ENCODE measurements around the gene NLRP12.
"Not testable (repeated sequence)": the region's sequence is repeated elsewhere in the genome, so short reads cannot be mapped to it uniquely, and the experiment has no call there.

NLRP12 gene

DNA sequence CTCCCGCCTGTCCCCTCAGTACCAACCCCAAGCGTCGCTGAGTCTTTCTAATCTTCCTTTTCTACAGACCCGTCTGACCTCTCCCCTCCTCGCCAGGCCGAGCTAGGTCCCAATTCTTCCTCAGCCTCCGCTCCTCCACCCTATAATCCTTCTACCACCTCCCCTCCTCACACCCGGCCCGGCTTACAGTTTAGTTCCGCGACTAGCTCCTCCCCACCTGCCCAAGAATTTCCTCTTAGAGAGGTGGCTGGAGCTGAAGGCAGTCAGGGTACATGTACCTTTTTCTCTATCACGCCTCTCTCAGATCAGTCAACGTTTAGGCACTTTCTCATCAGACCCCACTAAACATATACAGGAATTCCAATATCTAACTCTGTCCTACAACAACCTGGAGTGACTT is 8.7 kb upstream of the NLRP12 start:
- DNase-seq (ENCODE audit: low read depth in 2 of 2), result not testable (repeated sequence)

DNA sequence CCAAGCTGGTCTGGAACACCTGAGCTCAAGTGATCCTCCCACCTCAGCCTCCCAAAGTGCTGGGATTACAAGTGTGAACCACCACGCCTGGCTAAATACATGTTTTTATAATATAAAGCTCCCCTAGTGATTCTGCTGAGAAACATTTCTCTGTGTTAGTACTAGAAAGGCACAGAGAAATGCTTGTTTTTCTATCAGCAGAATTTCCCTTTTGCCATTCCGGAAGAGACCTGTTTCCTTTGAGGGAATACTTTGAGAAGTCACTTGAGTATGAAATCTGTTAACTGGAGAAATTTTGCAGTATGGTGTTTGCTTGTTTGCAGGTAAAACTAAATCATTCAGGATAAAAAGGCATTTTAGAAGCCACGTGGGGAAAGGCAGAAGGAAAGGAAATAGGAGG is 4.4 kb upstream of the NLRP12 start:
- DNase-seq (ENCODE audit: low read depth in 2 of 2), result no peak

DNA sequence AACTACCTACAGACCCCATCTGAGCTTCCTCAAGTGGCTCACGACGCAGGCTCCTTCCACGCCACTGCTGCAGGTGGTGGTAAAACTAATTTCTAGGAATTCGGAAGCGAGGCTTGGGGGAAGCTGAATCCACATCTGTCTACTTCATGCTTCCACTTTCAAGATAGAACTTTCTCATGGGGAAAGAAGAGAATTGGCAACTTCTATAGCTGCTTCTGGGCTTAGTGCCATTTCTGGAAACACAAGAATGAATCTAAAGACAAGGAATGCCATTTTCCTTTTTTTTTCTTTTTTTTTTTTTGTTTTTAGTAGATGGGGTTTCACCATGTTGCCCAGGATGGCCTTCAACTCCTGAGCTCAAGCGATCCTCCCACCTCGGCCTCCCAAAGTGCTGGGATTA is 2.8 kb upstream of the NLRP12 start:
- DNase-seq (ENCODE audit: low read depth in 2 of 2), result no peak

DNA sequence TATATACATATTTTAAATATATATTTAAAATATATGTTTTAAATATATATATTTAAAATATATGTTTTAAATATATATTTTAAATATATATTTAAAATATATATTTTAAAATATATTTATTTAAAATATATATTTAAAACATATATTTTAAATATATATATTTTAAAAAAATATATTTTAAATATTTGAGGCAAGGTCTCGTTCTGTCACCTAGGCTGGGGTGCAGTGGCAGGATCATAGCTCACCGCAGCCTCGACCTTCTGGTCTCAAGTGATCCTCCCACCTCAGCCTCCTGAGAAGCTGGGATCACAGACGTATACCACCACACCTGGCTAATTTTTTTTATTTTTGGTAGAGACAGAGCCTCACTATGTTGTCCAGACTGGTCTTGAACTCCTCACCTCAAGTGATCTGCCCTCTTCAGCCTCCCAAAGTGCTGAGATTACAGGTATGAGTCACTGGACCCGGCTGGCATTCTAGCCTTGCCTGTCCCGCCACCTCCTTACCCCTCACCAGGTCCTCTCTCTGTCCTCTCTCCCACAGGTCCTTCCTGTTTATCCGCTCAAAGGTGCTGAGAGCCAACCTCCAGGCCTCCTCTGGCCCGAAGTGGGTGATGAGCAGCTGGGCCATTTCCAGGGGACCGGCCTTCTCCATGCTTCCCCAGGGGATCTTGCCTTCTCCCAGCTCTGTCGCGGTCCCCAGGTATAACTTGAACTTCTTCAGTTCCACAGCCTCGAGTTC is 564 bp downstream of the NLRP12 start:
- DNase-seq (ENCODE audit: low read depth in 2 of 2), result no peak

DNA sequence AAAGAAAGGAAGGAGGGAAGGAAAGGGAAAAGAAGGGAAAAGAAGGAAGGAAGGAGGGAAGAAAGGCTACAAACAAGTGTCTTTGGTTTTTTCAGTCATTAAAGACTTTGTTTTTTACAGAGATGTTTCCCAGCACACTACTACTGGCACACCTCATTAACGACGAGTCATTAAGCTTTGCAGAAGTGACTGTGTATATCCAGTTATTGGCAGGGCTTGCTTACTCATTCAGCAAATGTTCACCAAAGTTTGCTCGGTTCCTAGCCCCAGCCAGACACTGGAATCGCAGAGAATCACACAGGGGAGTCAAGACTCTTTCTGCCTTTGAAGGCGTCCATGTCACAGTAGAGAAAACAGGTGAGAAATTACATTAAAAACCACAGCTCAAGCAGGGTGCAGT is 4.3 kb downstream of the NLRP12 start:
- no peak for DNase-seq (ENCODE audit: low read depth in 2 of 2)

DNA sequence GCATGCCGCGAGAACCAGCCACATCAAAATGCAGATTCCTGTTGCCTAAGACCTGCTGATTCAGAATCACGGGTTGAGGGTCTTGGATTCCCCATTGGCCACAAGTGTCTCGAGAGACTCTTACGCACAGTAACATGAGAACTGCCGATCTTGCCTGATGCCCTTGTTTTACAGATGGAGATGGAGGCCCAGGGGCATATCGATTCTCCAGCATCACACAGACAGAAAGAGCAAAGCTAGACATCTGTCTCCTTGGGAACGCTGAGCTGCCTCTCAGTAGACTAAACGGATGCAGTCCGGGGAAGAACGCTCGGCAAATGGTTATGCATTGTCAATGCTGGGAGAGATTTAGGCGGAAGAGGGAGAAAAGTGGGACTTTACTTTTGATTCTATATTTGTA is 5.4 kb downstream of the NLRP12 start:
- DNase-seq (ENCODE audit: low read depth in 2 of 2), result no peak

DNA sequence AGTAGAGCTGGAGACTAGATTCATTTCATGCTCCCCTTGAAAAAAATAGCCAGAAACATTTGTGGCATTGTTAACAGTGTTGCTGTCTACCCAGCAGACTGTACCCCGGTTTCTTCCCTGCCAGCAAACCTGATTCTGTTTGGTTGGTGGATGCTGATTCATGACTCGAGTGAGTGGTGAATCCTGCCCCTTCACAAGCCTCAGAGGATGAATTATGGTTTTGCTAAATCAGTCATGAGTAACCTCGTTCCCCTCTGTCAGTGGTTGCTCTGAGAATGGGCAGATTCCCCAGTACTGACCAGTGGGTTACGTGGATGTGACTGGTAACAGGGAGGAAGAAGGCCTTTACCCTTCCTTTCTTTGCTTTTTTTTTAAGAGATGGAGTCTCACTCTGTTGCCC is 10.1 kb downstream of the NLRP12 start:
- no peak for DNase-seq (ENCODE audit: low read depth in 2 of 2)

DNA sequence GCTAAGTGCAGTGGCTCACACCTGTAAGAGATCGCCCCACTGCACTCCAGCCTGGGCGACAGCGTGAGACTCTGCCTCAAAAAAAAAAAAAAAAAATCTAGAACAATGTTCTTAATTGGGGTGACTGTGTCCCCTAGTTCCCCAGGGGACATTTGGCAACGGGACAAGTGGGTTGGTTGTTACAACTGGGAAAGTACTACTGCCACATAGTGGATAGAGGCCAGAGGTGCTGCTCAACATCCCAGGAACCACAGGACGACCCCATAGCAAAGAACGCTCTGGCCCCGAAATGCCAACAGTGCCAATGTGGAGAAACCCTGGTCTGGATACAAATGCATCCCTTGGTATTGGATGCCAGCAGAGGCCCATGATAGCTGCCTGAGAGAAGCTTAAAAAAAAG is 11.8 kb downstream of the NLRP12 start:
- no peak for DNase-seq (ENCODE audit: low read depth in 2 of 2)

DNA sequence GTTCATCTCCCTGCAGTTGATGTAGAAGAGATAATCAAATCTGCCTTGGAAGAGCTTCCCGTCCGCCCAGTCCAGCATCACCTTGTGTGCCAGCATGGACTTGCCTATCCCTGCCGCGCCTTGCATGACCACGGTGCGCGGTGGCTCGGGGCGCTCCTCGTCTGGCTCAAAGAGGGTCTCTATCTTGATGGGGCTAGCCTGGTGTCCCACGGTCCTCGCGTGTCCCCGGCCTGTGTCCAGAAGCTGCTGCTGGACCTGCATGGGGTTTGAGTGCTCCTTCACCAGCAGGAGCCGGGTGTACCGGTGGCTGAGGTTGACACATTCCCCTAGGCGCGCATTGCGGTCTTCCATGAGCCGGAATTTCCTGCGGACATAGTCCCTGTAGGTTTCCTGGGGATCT is 13.2 kb downstream of the NLRP12 start:
- DNase-seq (ENCODE audit: low read depth in 2 of 2), result no peak

DNA sequence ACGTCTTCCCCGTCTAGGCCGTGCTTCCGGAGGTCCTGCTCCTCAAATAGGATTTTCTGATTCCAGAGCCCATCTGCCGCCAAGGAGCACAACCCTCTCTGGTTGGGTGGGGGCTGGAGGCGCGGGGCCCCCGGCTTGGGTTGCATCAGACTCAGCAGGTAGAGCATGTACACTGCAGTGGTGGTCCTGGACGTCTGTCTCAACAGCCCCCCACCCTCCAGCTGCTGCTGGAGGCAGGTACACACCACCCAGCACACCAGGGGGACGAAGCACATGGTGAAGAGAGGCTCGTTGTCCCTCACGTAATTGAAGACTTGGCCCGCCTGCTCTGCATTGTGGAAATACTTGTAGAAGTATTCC is 13.9 kb downstream of the NLRP12 start:
- DNase-seq (ENCODE audit: low read depth in 2 of 2), result no peak

DNA sequence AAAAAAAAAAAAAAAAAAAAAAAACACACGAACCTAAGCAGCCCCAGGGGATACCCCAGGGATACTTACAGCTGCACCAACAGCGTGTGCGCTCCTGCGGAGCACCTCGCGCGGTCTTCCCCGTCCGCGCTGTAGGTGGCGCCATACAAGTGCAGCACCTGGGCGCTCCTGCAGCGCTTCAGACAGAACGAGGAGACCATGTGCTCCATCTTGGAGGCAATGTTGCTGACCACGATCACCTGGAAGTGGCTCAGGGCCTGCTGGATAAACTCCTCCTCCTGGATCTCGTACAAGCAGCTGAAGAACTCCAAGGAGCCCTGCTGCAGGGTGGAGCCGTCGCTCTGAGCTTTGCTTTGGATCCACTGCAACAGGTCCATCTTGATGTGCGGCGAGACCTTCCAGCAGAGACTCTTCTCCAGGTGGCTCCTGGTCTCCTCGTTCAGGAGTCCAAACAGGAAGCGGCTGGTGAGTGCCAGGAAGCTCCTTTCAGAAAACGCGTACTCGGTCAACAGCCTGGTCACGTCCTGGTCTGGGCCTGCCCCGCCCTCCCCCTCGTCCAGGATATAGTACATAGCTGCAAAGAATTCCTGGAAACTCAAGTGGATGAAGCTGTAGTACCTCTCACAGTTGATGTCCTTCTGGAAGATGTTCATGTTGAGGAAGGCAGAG is 14.5 kb downstream of the NLRP12 start:
- DNase-seq (ENCODE audit: low read depth in 2 of 2), result peak; percentile 3 to 5

DNA sequence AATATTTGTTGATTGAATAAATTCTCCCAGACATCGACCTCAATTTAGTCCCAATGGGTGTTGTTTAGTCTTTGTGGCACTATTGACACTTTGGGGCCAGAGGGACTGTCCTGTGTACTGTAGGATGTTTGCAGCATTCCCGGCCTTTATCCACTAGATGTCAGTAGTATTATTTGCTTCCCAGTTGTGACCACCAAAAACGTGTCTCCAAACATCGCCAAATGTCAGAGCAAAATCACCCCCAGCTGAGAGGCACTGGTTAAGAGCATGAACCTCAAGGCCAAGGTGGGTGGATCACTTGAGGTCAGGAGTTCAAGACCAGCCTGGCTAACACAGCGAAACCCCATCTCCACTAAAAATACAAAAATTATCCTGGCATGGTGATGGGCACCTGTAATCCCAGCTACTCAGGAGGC is 15.4 kb downstream of the NLRP12 start:
- DNase-seq (ENCODE audit: low read depth in 2 of 2), result no peak

DNA sequence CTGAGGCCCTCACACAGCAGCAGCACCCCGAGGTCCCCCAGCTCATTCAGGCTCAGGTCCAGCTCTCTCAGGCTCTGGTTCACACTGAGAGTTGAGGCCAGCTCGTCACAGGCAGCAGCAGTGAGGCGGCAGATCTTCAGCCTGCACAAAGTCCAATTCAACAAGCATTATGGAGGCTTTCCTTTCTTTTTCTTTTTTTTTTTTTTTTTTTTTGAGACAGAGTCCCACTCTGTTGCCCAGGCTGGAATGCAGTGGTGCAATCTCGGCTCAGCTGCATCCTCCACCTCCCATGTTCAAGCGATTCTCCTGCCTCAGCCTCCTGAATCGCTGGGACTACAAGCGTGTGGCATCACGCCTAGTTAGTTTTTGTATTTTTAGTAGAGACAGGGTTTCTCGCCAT is 22.9 kb downstream of the NLRP12 start:
- no peak for DNase-seq (ENCODE audit: low read depth in 2 of 2)

DNA sequence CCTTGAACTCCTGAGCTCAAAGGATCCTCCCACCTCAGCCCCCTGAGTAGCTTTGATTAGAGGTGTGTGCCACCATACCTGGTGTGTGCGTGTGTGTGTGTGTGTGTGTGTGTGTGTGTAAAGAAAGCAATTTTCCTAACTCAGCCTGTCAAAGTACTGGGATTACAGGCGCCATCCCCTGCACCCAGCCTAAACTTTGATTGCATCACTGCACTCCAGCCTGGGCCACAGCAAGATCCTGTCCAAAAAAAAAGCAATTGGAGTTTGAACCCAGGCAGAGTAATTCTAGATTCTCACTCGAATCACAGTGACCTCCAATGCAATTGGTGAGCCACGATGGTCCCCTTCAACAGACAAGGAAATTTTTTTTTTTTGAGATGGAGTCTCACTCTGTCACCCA is 29.1 kb downstream of the NLRP12 start:
- no peak for DNase-seq (ENCODE audit: low read depth in 2 of 2)

DNA sequence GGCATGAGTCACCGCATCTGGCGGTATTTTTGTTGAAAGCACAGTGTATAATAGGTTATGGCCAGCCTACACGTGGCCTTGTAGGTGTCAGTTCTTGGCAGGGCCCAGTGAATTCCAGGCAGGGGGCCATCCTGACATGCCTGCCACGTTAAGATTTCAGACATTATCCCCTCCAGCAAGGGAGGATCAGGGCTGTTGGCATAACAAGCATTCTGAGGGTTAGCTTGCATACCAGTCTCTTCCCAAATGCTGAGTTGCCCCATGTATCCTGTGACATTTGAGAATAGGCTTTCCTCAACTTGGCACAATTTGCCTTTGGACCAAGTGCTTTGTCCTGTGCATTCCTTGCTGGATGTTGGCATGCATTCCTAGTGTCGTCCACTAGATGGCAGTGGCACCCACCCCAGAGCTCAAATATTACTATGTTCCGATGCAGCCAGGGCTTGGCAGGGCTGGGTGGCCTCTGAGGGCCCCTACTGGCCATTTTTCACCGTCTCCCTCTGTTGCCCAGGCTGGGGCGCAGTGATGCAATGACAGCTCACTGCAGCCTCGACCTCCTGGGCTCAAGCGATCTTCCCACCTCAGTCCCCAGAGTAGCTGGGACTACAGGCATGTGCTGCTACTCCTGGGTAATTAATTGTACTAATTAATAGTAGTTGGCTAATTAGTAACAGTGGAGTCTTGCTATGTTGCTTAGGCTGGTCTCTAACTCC is 31.2 kb downstream of the NLRP12 start:
- peak; percentile 69 to 70 for DNase-seq (ENCODE audit: low read depth in 2 of 2)

DNA sequence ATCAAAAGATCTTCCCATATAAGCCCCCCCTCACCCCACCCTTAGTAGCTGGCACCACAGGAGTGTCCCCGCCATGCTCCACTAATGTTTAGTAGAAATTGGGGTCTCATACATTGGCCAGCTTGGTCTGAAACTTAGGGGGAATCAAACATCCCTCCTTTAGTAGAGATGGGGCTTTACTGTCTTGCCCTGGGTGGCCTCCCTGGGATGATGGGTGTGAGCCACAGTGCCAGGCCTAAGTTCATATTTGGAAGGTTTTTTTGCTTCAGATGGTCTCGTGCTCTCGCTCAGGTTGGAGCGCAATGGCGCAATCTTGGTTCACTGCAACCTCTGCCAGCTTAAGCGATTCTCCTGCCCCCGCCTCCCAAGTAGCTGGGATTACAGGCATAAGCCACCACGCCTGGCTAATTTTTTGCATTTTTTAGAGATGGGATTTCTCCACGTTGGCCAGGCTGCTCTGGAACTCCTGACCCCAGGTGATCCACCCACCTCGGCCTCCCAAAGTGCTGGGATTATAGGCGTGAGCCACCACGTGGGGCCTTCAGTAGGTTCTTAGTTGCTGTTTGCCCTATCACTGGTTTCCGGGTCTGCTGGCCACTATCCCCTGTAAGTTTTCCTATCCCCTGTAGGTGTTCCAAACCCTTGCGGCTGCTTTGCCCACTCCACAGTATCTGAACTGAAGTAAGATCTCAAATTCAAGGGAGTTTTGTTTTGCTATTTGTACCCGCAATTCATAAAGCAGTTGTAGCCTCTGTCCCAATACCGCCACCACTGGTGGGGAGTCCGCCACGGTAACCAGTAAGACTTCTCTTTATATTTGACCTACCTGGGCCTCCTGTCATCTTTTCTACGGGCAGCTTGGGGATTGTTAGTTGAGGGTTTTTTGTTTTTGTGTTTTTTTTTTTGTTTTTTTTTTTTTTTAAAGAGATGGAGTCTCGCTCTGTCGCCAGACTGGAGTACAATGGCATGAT is 34.1 kb downstream of the NLRP12 start:
- DNase-seq (ENCODE audit: low read depth in 2 of 2), result no peak

DNA sequence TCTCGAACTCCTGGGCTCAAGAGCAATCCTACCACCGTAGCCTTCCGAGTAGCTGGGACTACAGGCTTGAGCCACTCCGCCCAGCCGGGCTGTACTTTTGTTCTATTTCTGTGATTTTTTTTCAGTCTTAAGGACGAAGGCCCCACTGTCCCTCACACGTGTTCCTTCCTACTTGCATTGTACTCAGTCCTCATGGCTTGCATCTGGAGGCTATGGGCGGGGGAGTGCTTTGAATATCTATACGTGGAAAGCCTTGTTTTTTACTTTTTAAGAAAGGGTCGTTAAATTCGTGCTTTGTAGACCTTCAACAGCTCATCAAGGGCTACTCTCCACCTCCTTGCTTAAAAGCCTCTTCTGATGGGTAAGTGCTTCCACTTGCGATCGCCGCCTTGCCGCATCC is 36.8 kb downstream of the NLRP12 start:
- no peak for DNase-seq (ENCODE audit: low read depth in 2 of 2)

DNA sequence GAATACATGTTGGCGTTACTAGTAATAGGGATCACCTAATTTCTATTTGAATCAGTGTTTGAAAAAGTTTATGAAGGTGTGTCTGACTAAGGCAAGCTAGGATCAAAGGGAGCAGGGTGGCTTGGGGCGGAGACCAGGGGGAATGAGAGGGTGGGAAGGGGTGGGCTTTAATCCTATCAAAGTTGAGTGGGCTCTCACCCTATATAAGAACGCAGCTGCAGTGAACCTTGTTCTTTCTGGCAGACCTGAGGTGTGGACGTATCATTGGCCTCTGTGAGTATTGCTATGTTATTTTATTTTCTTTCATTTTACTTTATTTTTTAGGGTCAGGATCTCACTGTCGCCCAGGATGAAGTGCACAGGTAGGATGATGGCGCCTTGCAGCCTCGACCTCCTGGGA is 37.4 kb downstream of the NLRP12 start:
- no peak for DNase-seq (ENCODE audit: low read depth in 2 of 2)

DNA sequence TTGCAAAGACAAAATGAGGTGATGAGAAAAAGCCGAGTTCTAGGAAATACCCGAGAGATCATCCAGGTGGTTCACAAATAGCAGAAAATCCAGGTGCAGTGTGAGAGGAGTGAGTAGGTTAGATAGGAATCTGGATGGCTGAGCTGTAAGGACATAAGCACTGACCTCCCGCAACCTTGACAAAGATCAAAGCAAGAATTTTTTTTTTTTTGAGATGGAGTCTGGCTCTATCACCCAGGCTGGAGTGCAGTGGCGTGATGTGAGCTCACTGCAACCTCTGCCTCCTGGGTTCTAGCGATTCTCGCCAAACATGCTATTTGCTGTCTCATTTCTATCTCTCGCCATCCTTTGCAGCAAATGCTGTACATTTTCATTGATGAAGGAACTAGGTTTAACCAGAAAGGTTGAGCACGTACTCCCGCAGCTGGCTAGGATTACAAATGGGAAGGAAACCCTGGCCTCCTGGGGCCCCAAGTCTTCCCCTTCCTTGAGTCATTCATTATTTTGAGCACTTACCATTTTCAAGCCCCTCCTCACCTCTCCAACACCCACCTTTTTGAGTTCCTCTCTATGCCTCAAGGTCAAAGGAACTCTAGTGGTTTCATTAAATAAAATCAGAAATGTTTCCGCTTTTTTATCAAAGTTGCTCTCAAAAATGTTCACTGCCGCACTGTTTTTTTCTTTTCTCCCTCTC is 38.8 kb downstream of the NLRP12 start:
- no peak for DNase-seq (ENCODE audit: low read depth in 2 of 2)

DNA sequence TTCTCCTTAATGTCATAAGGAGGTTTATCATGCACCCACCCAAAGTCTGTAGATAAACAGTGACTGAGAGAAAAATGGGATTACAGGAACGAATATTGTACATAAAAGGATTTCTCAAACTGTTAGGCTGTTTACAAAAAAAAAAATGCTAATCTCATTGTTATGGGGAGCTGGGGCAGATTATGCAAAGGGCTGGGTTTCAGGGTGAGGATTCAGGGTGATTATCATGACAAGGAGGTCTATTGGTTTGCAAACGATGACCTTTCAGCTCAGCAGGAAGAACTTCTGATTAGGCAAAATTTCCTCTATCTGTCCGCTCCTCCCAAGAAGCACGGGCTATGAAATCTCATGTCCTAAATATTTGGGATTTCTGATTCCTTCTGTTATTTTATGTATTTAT is 41.4 kb downstream of the NLRP12 start:
- DNase-seq (ENCODE audit: low read depth in 2 of 2), result no peak

DNA sequence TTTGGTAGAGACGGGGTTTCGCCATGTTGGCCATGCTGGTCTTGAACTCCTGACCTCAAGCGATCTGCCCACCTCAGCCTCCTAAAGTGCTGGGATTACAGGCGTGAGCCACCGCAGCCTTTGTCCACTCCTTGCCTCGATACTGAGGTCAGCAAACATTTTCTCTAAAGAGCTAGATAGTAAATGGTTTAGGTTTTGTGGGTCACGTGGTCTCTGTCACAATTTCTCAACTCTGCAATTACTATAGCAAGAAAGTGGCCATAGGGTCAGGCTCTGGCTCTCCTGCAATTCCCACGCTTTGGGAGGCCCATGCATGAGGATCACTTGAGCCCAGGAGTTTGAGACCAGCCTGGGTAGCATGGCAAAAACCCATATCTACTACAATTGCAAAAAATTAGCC is 42.8 kb downstream of the NLRP12 start:
- DNase-seq (ENCODE audit: low read depth in 2 of 2), result not testable (repeated sequence)

Measured in stimulated activated CD4-positive, alpha-beta T cell treated with anti-CD3 and anti-CD28 coated beads, Interleukin-4, amount 100 ng/mL, for 48 hours (primary cell).